H1 (cell line): ENCODE measurements around the gene PACSIN2. TPM values are rescaled to one million over a fixed set of nuclear protein-coding genes. Genes with fewer than 3 reads are reported as not detected.

Source experiments
- BACH1 ChIP-seq: IDR thresholded peaks from 2 replicates; pipeline ENCODE4 v1.6.1; 2012; ENCODE audit warnings: low read length, improper control_type of control experiment
- CHD7 ChIP-seq: fragments of 300-600 bp; sonication (generic); IDR thresholded peaks from 2 replicates; pipeline ENCODE4 v1.7.1; 2012; ENCODE audit warnings: low read length, moderate library complexity, mild to moderate bottlenecking, inconsistent platforms; ENCODE audit not compliant: insufficient replicate concordance
- CREB1 ChIP-seq: IDR thresholded peaks from 2 replicates; pipeline ENCODE4 v1.6.1; 2012; ENCODE audit warnings: inconsistent platforms
- polyA plus RNA-seq, 7 experiments: library from polyadenylated mRNA; depleted of rRNA in 3 of 7; stranded (reverse) in 5 of 7; unstranded in 2 of 7; fragments of >200 nt in 5 of 7; fragments of 200-250 nt in 2 of 7; gene quantifications; 1 replicate in 5 of 7; 2 replicates in 1 of 7; 4 replicates in 1 of 7; pipeline versions ENCODE4 v1.2.1 to v1.2.3, GENCODE V29; 2011 to 2013; ENCODE audit warnings: missing spikeins in 2 of 7, mixed read lengths in 2 of 7
- total RNA-seq: library from RNA; stranded (reverse); fragmentation: NEBNext Ultra II Directional; extraction: Animal tissue kit (Norgen Biotek cat#: 25700); gene quantifications from 2 replicates; pipeline ENCODE4 v1.2.1, GENCODE V29; 2021

Gene PACSIN2
- total and polyA plus RNA-seq, 2 of the 8 experiments (the other 6 are each of a cell fraction or from before 2014, with no cell fraction given), result 44.8 to 64.2 TPM

- TF ChIP-seq CHD7 (no peak), CREB1 (no peak), BACH1 (no peak)
Observed at GRCh38 chr22:42945027-42945426, 69.9 kb downstream of the PACSIN2 start (continued).
